ENCODE results near the gene VRK3. TPM values are rescaled to one million over a fixed set of nuclear protein-coding genes. Genes with fewer than 3 reads are reported as not detected.

The VRK3 gene
- polyA plus RNA-seq, 2 of the 4 experiments (the other 2 are of a cell fraction), result 35.2 to 37.4 TPM

GRCh38 chr19:49973987-49974386, 51.2 kb downstream of the VRK3 start:
- no peak overlapping the region for H3K27ac ChIP-seq
- DNase-seq (ENCODE audit: low read depth in 1 of 2, low spot score in 1 of 2), result no peak
- no peak overlapping the region for H3K4me2 ChIP-seq
- no peaks in the 10 kb centered on the region for H3K9me3 ChIP-seq
- no peak for FAIRE-seq
- CTCF ChIA-PET, result interaction anchor here (0.8 kb wide), 1 partner anchor 9 kb away, joined by 3 read pairs; no protein-coding TSS in a partner anchor
- TF ChIP-seq SREBF2 (IDR thresholded peaks at IDR 0.05) (no peak), REST (IDR thresholded peaks at IDR 0.05) (no peak), ELK1 (IDR thresholded peaks at IDR 0.05; ENCODE audit: low read depth, low read length) (no peak), CEBPB (IDR thresholded peaks at IDR 0.05) (no peak), FOSB (CRISPR knock-in tag; IDR thresholded peaks at IDR 0.05) (no peak), HOXB5 (CRISPR knock-in tag; IDR thresholded peaks at IDR 0.05) (no peak), PHF8 (IDR thresholded peaks at IDR 0.05; ENCODE audit: borderline replicate concordance, low read depth) (no peak)
- POLR2A ChIA-PET, result no interaction called here
- WGBS (ENCODE audit: missing lambda C conversion rate), result 92% methylated on average over 18 of the region's 18 CpGs
- no peak for ATAC-seq
- no peak overlapping the region for H3K4me3 ChIP-seq
- no peaks in the 10 kb centered on the region for H3K4me1 ChIP-seq

- ATAC-seq, result no peak
- Histone ChIP-seq H3K9me3 (no peaks in the 10 kb centered on the region), H3K4me1 (no peaks in the 10 kb centered on the region), H3K4me3 (no peak overlapping the region), H3K27ac (no peak overlapping the region), H3K4me2 (no peak overlapping the region)
- no peak for DNase-seq (ENCODE audit: low read depth in 1 of 2, low spot score in 1 of 2)
- ChIA-PET POLR2A (no interaction called here), CTCF (interaction anchor here (1.0 kb wide), 1 partner anchor 15 kb away, joined by 4 read pairs; no protein-coding TSS in a partner anchor)
- no peak for FAIRE-seq
- TF ChIP-seq NFE2L2 (conservative IDR thresholded peaks at IDR 0.05; ENCODE audit: low read length), result no peak
- WGBS (ENCODE audit: missing lambda C conversion rate), result 50% methylated on average over 6 of the region's 6 CpGs
These were observed 52.3 kb downstream of the VRK3 start for GRCh38 chr19:49972841-49973240.

GRCh38 chr19:49971991-49972411, 53.2 kb downstream of the VRK3 start:
- WGBS (ENCODE audit: missing lambda C conversion rate), result 63% methylated on average over 9 of the region's 12 CpGs
- no peak for TF ChIP-seq REST (IDR thresholded peaks at IDR 0.05)
- TF ChIP-seq NR3C1 (IDR thresholded peaks at IDR 0.05), result no peak
- TF ChIP-seq CTCF (IDR thresholded peaks at IDR 0.05), result no peak
- no peak for TF ChIP-seq TFCP2L1 (CRISPR knock-in tag; IDR thresholded peaks at IDR 0.05)
- no peak for TF ChIP-seq JUNB (IDR thresholded peaks at IDR 0.05)
- no peak for TF ChIP-seq ZSCAN20 (CRISPR knock-in tag; IDR thresholded peaks at IDR 0.05)
- no peak for TF ChIP-seq ELK1 (IDR thresholded peaks at IDR 0.05; ENCODE audit: low read depth, low read length)
- no peak for TF ChIP-seq SMC3 (IDR thresholded peaks at IDR 0.05)
- TF ChIP-seq E2F6 (IDR thresholded peaks at IDR 0.05; ENCODE audit: borderline replicate concordance, low read depth), result no peak
- no peak for TF ChIP-seq BHLHE40 (IDR thresholded peaks at IDR 0.05; ENCODE audit: low read depth, low read length)
- TF ChIP-seq NPAS2 (CRISPR knock-in tag; IDR thresholded peaks at IDR 0.05; ENCODE audit: borderline replicate concordance), result no peak
- no peak for TF ChIP-seq ZC3H11A (IDR thresholded peaks at IDR 0.05)
- TF ChIP-seq PBX3 (IDR thresholded peaks at IDR 0.05), result no peak
- no peak for TF ChIP-seq RARB (CRISPR knock-in tag; IDR thresholded peaks at IDR 0.05)

More at GRCh38 chr19:49971991-49972411, 53.2 kb downstream of the VRK3 start:
- H3K4me3 ChIP-seq, result no peak overlapping the region
- ATAC-seq (no peak; a peak in 1 of 6 replicates), FAIRE-seq (no peak), DNase-seq (ENCODE audit: low read depth in 1 of 2, low spot score in 1 of 2) (no peak)
- no peak overlapping the region for H3K27ac ChIP-seq
- ChIA-PET CTCF (interaction anchor here (1.0 to 1.1 kb wide), 2 partner anchors 16 to 34 kb away, joined by 3 to 4 read pairs; no protein-coding TSS in a partner anchor), POLR2A (no interaction called here)
- H3K4me1 ChIP-seq, result no peaks in the 10 kb centered on the region
- H3K9me3 ChIP-seq, result no peaks in the 10 kb centered on the region
- H3K4me2 ChIP-seq, result no peak overlapping the region
